CD14-positive monocyte (primary cell): ENCODE results near the gene GUCY2D. TPM values are rescaled to one million over a fixed set of nuclear protein-coding genes. Genes with fewer than 3 reads are reported as not detected.

ENCODE experiments used
- DNase-seq, 3 donors: peaks; one replicate each; pipeline ENCODE4 v3.0.0-alpha.2; 2011 to 2022
- H2AFZ ChIP-seq: 2 replicates; pipeline ENCODE4 v1.6.0; 2012; ENCODE audit warnings: mild to moderate bottlenecking, low read depth, low read length, inconsistent platforms; ENCODE audit not compliant: insufficient read depth, poor library complexity, severe bottlenecking
- H3K27ac ChIP-seq, 2 donors: 1 replicate in 1 of 2; 2 replicates in 1 of 2; pipeline ENCODE4 v1.5.1; 2012 to 2013; ENCODE audit warnings: low read length in 2 of 2, control low read depth in 1 of 2, inconsistent platforms in 1 of 2, low read depth in 1 of 2, mild to moderate bottlenecking in 1 of 2
- H3K27me3 ChIP-seq, 2 donors: one replicate each; pipeline versions ENCODE4 v1.6.0 to v1.6.1; 2011 to 2013; ENCODE audit warnings: low read length in 2 of 2; ENCODE audit not compliant: control insufficient read depth in 2 of 2, insufficient read depth in 2 of 2
- H3K36me3 ChIP-seq, 2 donors: replicated peaks in 1 of 2; 1 replicate in 1 of 2; 2 replicates in 1 of 2; pipeline versions ENCODE4 v1.5.1 to v1.6.1; 2012 to 2013; ENCODE audit warnings: low read length in 2 of 2, control low read depth in 1 of 2, inconsistent platforms in 1 of 2, mild to moderate bottlenecking in 1 of 2; ENCODE audit not compliant: insufficient read depth in 2 of 2, control insufficient read depth in 1 of 2
- H3K4me1 ChIP-seq, 2 donors: 1 replicate in 1 of 2; 2 replicates in 1 of 2; pipeline versions ENCODE4 v1.5.1 to v1.6.1; 2012 to 2013; ENCODE audit warnings: low read length in 2 of 2, control low read depth in 1 of 2, inconsistent platforms in 1 of 2, mild to moderate bottlenecking in 1 of 2, moderate library complexity in 1 of 2; ENCODE audit not compliant: insufficient read depth in 2 of 2, control insufficient read depth in 1 of 2
- H3K4me2 ChIP-seq: replicated peaks from 2 replicates; pipeline ENCODE3; 2012; ENCODE audit warnings: low read length, moderate library complexity, mild to moderate bottlenecking; ENCODE audit not compliant: poor library complexity, severe bottlenecking; ENCODE audit errors: extremely low read depth
- H3K4me3 ChIP-seq, 3 experiments: fragments of 200-600 bp in 1 of 3; sonication (generic) in 1 of 3; replicated peaks in 1 of 3; 1 replicate in 2 of 3; 2 replicates in 1 of 3; pipeline ENCODE4 v1.5.1; 2011 to 2013; ENCODE audit warnings: low read length in 3 of 3, mild to moderate bottlenecking in 3 of 3, control low read depth in 2 of 3, low read depth in 2 of 3, inconsistent platforms in 1 of 3, moderate library complexity in 1 of 3
- H3K79me2 ChIP-seq: 2 replicates; pipeline ENCODE4 v1.6.0; 2012; ENCODE audit warnings: mild to moderate bottlenecking, control low read depth, inconsistent platforms, low read length, moderate library complexity; ENCODE audit not compliant: insufficient read depth
- H3K9ac ChIP-seq: 2 replicates; pipeline ENCODE4 v1.6.0; 2017; ENCODE audit warnings: low read length, mild to moderate bottlenecking; ENCODE audit not compliant: insufficient read depth, poor library complexity, severe bottlenecking
- H3K9me3 ChIP-seq, 2 donors: replicated peaks in 1 of 2; 1 replicate in 1 of 2; 2 replicates in 1 of 2; pipeline versions ENCODE4 v1.5.1 to v1.6.1; 2012 to 2013; ENCODE audit warnings: low read length in 2 of 2, control low read depth in 1 of 2; ENCODE audit not compliant: control insufficient read depth in 1 of 2, insufficient read depth in 1 of 2
- H4K20me1 ChIP-seq: 2 replicates; pipeline ENCODE4 v1.6.0; 2012; ENCODE audit warnings: mild to moderate bottlenecking, low read length, control low read depth, moderate library complexity; ENCODE audit not compliant: insufficient read depth
- H3K27ac Mint-ChIP-seq, 7 donors: one replicate each; pipeline ENCODE4 v1.8.0; 2020; ENCODE audit warnings: mild to moderate bottlenecking in 7 of 7, mixed read lengths in 7 of 7, moderate library complexity in 6 of 7, inconsistent platforms in 2 of 7
- H3K27me3 Mint-ChIP-seq, 3 donors: one replicate each; pipeline ENCODE4 v1.8.0; 2021 to 2022; ENCODE audit warnings: low read depth in 3 of 3, mild to moderate bottlenecking in 3 of 3, mixed read lengths in 3 of 3, moderate library complexity in 3 of 3, inconsistent platforms in 1 of 3
- H3K36me3 Mint-ChIP-seq, 2 donors: one replicate each; pipeline ENCODE4 v1.8.0; 2020; ENCODE audit warnings: mixed read lengths in 2 of 2, inconsistent platforms in 1 of 2, mild to moderate bottlenecking in 1 of 2
- H3K4me1 Mint-ChIP-seq: one replicate; pipeline ENCODE4 v1.8.0; 2020; ENCODE audit warnings: mild to moderate bottlenecking, mixed read lengths
- H3K4me3 Mint-ChIP-seq, 2 donors: one replicate each; pipeline ENCODE4 v1.8.0; 2020; ENCODE audit warnings: mild to moderate bottlenecking in 2 of 2, mixed read lengths in 2 of 2, moderate library complexity in 1 of 2
- H3K9me3 Mint-ChIP-seq, 7 donors: one replicate each; pipeline ENCODE4 v1.8.0; 2020 to 2022; ENCODE audit warnings: mixed read lengths in 7 of 7, mild to moderate bottlenecking in 6 of 7, moderate library complexity in 6 of 7, inconsistent platforms in 2 of 7
- WGBS: methylation state at CpG from one replicate; pipeline ENCODE4 v1.1.5; 2013; ENCODE audit warnings: missing lambda C conversion rate; ENCODE audit not compliant: insufficient coverage; 5-methylcytosine and 5-hydroxymethylcytosine counted together
- intact Hi-C, 2 donors: fragments of 100-400 bp; cut with micrococcal nuclease; formaldehyde crosslinking; loops; one replicate each; pipeline versions ENCODE4 v1.15.0 to v1.15.1; 2023
- polyA plus RNA-seq, 3 donors: library from polyadenylated mRNA; depleted of rRNA in 1 of 3; unstranded in 2 of 3; stranded (reverse) in 1 of 3; fragments of 300-500 nt in 2 of 3; fragments of >200 nt in 1 of 3; fragmentation: Illumina TruSeq in 2 of 3; gene quantifications; 1 replicate in 2 of 3; 2 replicates in 1 of 3; pipeline ENCODE4 v1.2.3, GENCODE V29; 2012 to 2021
- TF ChIP-seq, protein P1 (sequence below): fragments of 200-600 bp; IDR thresholded peaks from one replicate; pipeline ENCODE4 v1.8.0; 2022; ENCODE audit warnings: antibody characterized with exemption, mild to moderate bottlenecking

Gene GUCY2D
- polyA plus RNA-seq, 3 donors, result 0.04 to 0.46 TPM; not detected in 1

DNA sequence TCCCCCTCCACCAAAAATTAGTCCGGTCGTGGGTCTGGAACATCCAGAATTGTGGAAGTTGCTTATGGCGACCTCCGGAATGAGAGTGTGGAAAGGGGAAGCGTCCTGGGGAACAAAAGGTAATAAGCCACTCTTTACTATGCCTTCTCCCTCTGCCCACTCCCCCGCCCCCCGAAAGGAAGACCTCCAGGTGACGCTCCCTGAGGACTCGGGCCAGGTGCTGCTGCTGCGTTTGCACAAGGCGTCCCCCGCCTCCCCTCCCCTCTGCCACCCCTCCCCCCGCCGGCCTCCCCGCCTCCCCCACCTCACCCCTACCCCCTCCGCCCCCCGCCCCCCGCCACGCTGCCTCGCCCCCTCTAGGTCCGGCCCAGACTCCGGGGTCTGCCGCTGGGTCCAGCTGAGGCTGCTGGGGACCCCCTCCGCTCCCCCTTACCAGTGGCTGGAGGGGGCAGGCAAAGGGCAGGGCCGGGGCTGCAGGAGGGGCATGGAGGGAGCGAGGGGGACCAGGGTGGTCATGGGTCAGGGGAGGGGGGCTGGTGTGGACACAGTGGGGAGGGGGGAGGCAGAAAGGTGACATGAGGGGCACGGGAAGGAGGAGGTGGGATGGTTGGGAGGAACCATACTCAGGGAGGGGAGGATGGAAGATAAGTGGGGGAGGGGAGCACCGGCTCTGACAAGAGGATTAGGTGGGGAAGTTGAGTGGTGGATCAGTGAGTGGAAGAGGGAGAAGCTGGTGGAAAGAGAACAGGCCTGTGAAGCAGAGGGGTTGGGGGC lies 61.5 kb downstream of the GUCY2D start:
- WGBS, result 0% methylated on average over 2 of the region's 28 CpGs
- no peak overlapping the region for H3K4me2 ChIP-seq

DNA sequence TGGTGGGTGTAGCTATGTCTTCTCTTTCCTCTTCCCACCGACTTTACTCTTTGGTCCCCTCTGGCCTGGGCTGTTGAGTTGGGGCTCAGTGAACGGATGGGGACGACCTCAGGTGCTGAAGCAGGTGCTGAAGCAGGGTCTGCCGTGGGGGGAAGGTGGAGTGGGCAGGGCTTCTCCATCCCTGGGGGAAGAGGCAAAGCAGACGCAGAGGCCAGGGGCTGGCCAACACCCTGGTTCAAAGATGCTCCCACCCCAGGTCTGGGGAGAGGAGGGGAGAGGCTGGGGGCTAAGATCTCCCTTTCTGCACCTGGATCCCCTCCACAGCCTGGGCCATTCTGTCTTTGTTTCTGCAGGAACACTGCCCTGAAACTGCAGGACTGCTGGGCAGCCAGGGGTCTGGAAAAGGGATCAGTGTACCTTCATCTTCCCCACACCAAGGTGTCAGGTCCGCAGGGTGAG lies 62.2 kb downstream of the GUCY2D start:
- Histone ChIP-seq H3K4me2 (no peak overlapping the region), H3K27me3 (peaks cover 9 to 22% of the 10 kb centered on the region in 2 donors), H3K27ac (no peak overlapping the region), H4K20me1 (no peaks in the 10 kb centered on the region), H3K79me2 (no peaks in the 10 kb centered on the region), H3K4me3 (no peak overlapping the region), H3K4me1 (peaks cover 40 to 43% of the 10 kb centered on the region in 2 donors), H3K36me3 (no peaks in the 10 kb centered on the region), H2AFZ (no peak overlapping the region), H3K9ac (no peak overlapping the region), H3K9me3 (no peaks in the 10 kb centered on the region)
- H3K4me1 Mint-ChIP-seq, result peaks cover 49% of the 10 kb centered on the region
- 79% methylated on average over 3 of the region's 6 CpGs for WGBS
- TF ChIP-seq, protein P1, sequence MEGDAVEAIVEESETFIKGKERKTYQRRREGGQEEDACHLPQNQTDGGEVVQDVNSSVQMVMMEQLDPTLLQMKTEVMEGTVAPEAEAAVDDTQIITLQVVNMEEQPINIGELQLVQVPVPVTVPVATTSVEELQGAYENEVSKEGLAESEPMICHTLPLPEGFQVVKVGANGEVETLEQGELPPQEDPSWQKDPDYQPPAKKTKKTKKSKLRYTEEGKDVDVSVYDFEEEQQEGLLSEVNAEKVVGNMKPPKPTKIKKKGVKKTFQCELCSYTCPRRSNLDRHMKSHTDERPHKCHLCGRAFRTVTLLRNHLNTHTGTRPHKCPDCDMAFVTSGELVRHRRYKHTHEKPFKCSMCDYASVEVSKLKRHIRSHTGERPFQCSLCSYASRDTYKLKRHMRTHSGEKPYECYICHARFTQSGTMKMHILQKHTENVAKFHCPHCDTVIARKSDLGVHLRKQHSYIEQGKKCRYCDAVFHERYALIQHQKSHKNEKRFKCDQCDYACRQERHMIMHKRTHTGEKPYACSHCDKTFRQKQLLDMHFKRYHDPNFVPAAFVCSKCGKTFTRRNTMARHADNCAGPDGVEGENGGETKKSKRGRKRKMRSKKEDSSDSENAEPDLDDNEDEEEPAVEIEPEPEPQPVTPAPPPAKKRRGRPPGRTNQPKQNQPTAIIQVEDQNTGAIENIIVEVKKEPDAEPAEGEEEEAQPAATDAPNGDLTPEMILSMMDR, result no peak
- peaks cover 22 to 38% (median 31%) of the 10 kb centered on the region in 3 donors for H3K27me3 Mint-ChIP-seq
- no peak overlapping the region for H3K27ac Mint-ChIP-seq
- H3K9me3 Mint-ChIP-seq, result peaks cover 0 to 6% (median 0%) of the 10 kb centered on the region in 7 donors
- no peak for DNase-seq
- intact Hi-C loops, result loop anchor here in 1 of 2 donors (5.0 kb wide), 2 partner anchors 38 to 48 kb away; no protein-coding TSS in a partner anchor
- H3K36me3 Mint-ChIP-seq, result no peaks in the 10 kb centered on the region
- H3K4me3 Mint-ChIP-seq, result peak overlapping the region in 1 of 2 donors; percentile 63

More for the DNA sequence above, 61.5 kb downstream of the GUCY2D start:
- H3K36me3 ChIP-seq, result no peaks in the 10 kb centered on the region
- peaks cover 45% of the 10 kb centered on the region for H3K4me1 Mint-ChIP-seq
- peaks cover 9 to 22% of the 10 kb centered on the region in 2 donors for H3K27me3 ChIP-seq
- no peaks in the 10 kb centered on the region for H4K20me1 ChIP-seq
- peaks cover 34 to 37% of the 10 kb centered on the region in 2 donors for H3K4me1 ChIP-seq
- H3K27me3 Mint-ChIP-seq, result peaks cover 22 to 42% (median 31%) of the 10 kb centered on the region in 3 donors
- H3K79me2 ChIP-seq, result no peaks in the 10 kb centered on the region
- H3K27ac ChIP-seq, result no peak overlapping the region
- peak overlapping the region in 1 of 2 donors; percentile 63 for H3K4me3 Mint-ChIP-seq
- H2AFZ ChIP-seq, result no peak overlapping the region
- no peak overlapping the region for H3K27ac Mint-ChIP-seq
- DNase-seq, result peak in 1 of 3 donors; percentile 31
- H3K36me3 Mint-ChIP-seq, result no peaks in the 10 kb centered on the region
- no peak overlapping the region for H3K4me3 ChIP-seq
- no peak overlapping the region for H3K9ac ChIP-seq
- peaks cover 0 to 6% (median 0%) of the 10 kb centered on the region in 7 donors for H3K9me3 Mint-ChIP-seq
- TF ChIP-seq, protein P1, result no peak
- no peaks in the 10 kb centered on the region for H3K9me3 ChIP-seq
- intact Hi-C loops, result loop anchor here in 1 of 2 donors (5.0 kb wide), 1 partner anchor 48 kb away; no protein-coding TSS in a partner anchor
